ENCODE measurements around the gene ASTN2.

Gene ASTN2

DNA sequence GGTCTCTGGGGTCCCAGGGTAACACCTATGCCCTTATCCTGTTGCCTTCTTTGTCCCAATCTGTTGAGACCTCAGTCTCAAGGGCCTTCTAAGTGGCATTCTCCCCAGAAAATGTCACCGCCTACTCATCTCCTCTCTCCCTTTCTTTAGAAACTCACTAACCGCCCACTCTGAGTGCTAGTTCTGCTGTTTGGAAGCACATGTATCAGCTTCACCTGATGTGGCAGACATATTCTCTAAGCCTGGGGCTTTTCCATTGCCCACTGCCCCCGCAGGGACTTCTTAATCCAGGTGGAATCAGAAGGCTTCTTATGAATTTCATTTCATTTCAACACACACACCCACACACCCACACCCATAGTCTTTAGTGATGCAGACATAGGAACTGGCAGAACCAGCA lies 165.1 kb downstream of the ASTN2 start:
- no peak for DNase-seq (ENCODE audit: low read depth)

DNA sequence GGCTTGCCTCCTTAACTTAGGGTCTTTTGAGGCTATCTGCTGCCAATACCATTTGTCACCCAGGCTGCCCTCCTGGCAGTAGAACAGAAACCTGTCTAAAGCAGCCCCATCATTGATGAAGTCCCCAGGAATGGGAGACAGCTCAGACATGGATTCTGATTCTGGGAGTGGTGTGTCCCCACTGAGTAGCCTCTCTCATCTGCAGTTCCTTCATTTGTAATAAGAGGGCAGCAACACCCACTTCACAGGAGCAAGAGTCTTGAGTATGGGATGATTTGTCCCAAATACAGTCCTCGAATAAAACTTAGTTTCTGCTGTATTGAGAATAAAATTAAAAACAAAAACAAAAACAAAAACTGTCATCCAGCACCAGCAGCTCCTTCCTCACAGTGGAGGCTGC lies 167.6 kb downstream of the ASTN2 start:
- no peak for DNase-seq (ENCODE audit: low read depth)

- DNase-seq (ENCODE audit: low read depth) = no peak
Measured at GRCh38 chr9:117245175-117245829, 169.6 kb downstream of the ASTN2 start.

- DNase-seq (ENCODE audit: low read depth) = no peak
Measured at GRCh38 chr9:117242082-117242481, 172.8 kb downstream of the ASTN2 start.

- DNase-seq (ENCODE audit: low read depth) = no peak
Measured at GRCh38 chr9:117239428-117239827, 175.4 kb downstream of the ASTN2 start.

GRCh38 chr9:117234103-117234502 lies 180.8 kb downstream of the ASTN2 start:
- no peak for DNase-seq (ENCODE audit: low read depth)

DNA sequence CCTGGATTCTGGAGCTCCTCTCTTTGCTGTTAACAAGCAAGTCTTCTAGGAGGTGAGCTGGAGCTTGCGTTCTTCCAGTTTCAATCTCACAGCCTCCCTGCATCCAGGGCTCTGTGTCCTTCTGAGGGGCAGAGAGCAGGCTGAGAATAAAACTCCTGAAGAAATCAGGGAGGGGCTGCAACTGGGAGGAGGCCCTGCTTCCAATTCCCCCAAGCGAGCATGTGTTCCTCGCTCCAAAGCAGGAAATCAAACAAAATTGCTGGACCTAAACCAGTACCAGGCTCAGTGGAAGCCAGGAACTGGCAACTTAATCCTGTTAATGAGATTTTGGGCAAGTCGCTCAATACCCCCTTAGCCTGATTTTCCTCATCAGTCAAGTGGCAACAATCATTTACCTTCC lies 181.8 kb downstream of the ASTN2 start:
- no peak for DNase-seq (ENCODE audit: low read depth)

- DNase-seq (ENCODE audit: low read depth) = no peak
Measured at GRCh38 chr9:117232281-117232680, 182.6 kb downstream of the ASTN2 start.

- DNase-seq (ENCODE audit: low read depth) = no peak
Measured at GRCh38 chr9:117231012-117231411, 183.8 kb downstream of the ASTN2 start.

GRCh38 chr9:117224695-117225094 lies 190.2 kb downstream of the ASTN2 start:
- no peak for DNase-seq (ENCODE audit: low read depth)

DNA sequence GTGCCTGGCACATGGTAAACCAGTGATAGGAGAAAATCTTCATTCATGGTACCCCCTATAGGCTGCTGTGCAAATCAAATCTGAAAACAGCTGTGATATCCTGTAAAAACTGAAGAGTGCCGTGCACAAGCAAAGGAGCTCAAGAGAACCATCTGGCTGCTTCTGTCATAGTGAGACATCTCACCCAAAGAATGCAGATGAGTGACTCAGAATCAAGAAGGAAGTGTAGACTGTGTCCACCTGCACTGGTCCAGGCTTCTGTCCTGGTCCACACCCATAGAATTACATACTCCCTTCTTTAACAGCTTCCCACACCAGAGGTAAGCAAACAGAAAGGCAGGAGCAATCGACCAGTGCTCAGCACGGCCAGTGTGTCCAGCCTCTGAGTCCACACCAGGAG lies 195.9 kb downstream of the ASTN2 start:
- DNase-seq (ENCODE audit: low read depth) = no peak

DNA sequence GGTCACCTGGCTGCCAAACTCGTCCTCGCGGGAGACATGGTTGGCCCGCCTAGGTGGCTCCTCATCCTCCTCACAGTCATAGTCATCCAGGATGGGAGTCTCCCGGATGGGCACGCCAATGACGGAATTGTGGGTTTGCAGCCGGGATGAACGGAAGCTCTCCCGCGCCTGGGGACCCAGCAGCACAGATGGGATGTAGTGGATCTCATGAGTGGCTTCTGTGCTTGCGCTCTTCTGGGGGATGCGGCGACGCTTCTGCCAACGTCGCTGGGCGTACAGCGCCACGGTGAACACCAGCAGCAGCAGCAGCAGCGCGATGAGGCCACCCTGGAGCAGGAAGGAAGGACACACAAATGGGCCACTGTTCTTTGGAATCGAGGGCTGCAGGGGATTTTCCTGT lies 200.4 kb downstream of the ASTN2 start:
- DNase-seq (ENCODE audit: low read depth) = no peak

DNA sequence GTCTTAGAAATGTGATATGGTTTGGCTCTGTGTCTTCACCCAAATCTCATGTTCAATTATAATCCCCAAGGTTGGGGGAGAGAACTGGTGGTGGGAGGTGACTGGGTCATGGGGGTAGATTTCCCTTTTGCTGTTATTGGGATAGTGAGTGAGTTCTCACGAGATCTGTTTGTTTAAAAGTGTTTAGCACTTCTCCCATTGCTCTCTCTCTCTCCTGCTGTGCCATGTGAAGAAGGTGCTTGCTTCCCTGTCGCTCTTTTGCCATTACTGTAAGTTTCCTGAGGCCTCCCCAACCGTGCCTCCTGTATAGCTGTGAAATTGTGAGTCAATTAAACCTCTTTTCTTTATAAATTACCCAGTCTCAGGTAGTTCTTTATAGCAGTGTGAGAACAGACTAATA lies 203.6 kb downstream of the ASTN2 start:
- no peak for DNase-seq (ENCODE audit: low read depth)

DNA sequence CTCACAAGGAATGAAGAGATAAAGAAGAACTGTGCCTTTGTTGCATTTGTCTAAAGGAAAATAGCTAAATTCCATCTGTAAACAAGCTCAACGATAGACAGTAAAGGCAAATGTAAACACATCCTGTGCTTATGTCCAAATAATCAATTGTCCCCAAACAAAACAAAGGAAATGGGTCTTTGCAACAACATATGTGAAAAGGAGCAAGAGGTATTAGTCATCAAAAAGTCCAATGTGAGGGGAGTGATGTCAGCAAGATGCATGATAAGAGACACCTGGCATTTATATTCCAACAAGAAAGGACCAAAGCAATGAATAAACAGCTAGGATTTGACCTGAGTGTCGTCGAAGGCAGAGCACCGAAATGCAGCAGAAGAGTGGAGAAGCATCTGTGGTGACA lies 209.1 kb downstream of the ASTN2 start:
- DNase-seq (ENCODE audit: low read depth) = no peak

DNA sequence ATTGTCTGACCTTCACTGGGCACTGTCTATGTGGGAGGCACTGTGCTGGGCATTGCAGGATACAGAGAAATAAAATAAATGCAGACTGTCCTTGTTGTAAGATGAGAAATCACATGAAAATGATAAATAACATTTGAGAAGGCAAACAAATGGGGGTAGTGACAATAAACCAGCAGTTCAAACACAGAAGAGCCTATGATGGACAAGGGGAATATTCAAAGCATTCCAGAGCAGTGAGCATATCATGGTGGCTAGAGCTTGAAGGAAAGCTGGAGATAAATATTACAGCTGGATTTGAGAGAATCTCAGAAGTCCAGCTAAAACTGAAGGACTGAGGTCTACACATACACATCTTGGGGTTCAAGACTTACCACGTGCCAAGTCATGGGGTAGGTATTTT lies 209.9 kb downstream of the ASTN2 start:
- DNase-seq (ENCODE audit: low read depth) = no peak

GRCh38 chr9:117191504-117192261 lies 223.2 kb downstream of the ASTN2 start:
- no peak for DNase-seq (ENCODE audit: low read depth)

DNA sequence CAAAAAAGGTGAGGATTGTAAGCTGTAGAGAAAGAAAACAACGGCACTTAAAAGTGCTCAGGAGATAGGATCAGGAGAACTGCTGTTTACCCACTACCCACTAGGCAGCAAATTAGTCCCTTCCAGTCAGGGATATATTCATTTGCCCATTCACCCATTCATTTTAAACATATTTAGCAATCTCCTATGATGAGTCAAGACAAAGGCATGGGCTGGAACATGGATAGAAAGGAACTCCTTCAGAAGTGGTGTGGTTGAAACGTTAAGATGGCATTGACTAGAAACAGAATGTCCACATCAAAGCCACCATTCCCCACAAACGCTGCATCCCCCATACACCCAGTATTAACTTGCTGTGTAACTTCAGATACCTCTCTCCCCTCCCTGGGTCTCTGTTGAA lies 225.7 kb downstream of the ASTN2 start:
- DNase-seq (ENCODE audit: low read depth) = no peak

GRCh38 chr9:117188394-117188793 lies 226.5 kb downstream of the ASTN2 start:
- DNase-seq (ENCODE audit: low read depth) = no peak

GRCh38 chr9:117187498-117187897 lies 227.4 kb downstream of the ASTN2 start:
- DNase-seq (ENCODE audit: low read depth) = no peak

DNA sequence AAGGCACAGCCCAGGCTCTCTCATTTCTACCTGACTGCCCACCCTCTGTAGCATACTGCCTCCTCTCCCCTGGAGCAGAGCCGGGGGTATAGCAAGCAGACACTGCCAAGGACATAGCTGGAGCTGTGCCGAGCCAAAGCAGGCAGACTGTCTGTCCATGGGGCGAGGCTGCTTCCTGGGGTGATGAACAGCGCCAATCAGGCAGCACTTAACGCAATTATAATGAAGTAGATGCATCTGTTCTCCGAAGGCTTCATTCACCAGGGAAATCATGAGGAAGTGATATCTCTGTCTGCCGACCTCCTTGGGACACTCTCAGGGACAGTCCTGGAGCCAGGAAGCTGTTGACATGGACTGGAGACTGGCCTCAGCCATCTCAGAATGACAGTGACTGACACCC lies 230.7 kb downstream of the ASTN2 start:
- DNase-seq (ENCODE audit: low read depth) = no peak

DNA sequence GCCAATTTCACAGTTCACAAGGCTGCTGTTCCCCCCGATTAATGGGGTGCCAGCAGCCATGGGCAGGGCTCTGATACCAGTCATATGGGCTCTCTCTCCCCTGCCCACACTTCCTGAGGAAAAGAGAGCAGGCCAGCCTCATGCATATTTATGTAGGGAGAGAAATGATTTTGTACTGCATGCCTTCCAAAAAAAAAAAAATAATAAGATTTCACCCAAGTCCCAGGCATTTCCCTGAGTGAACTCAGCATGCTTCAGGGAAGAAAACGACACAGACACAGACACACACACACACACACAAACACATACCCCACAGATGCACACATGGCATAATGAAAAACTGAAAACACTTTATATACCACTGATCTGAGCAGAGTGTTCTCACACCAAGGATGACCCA lies 232.8 kb downstream of the ASTN2 start:
- DNase-seq (ENCODE audit: low read depth) = no peak

DNA sequence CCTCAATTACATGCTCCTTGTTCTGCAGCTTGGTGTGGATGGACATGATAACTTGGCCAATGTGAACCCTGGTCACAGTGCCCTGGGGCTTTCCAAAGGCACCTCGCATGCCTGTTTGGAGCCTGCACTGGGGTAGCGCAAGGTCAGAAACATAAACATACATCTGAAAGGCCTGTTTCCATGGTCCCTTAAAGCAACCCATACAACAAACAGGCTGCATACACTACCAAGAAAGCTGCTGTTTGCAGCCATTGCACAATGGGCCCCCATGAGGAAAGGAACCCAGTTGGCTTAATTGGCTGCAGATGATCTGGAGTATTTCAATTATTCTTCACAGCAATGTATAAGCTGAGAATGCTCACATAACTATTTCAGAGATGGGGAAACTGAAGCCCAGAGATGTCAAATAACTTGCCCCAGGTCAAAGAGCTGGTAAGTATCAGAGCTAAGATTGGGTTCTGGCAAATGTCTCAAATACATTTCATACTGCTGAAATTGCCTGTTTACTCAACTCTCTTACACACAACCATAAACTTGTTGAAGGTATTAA lies 233.9 kb downstream of the ASTN2 start:
- DNase-seq (ENCODE audit: low read depth) = no peak

- no peak for DNase-seq (ENCODE audit: low read depth)
Measured at GRCh38 chr9:117178596-117179375, 236.1 kb downstream of the ASTN2 start.

All from activated T-cell treated with anti-CD3 and anti-CD28 coated beads for 48 hours (primary cell).